HL-60 (cell line): ENCODE measurements around the gene SLPI.

Experiments used
- DNase-seq, 2 experiments: peaks; one replicate each; pipeline ENCODE4 v3.0.0-alpha.2; 2010 to 2020; ENCODE audit warnings: low read depth in 1 of 2, low spot score in 1 of 2
- H3K27ac ChIP-seq: fragments of 250-450 bp; sonication (Bioruptor Pico); replicated peaks from 2 replicates; pipeline ENCODE4 v1.5.1; 2020; ENCODE audit warnings: mild to moderate bottlenecking, moderate library complexity
- H3K27me3 ChIP-seq: fragments of 250-450 bp; sonication (Bioruptor Pico); 2 replicates; pipeline ENCODE4 v1.5.1; 2021; ENCODE audit warnings: mild to moderate bottlenecking, moderate library complexity; ENCODE audit not compliant: insufficient read depth, poor library complexity, severe bottlenecking
- H3K4me3 ChIP-seq: replicated peaks from 2 replicates; pipeline ENCODE4 v1.5.1; 2011; ENCODE audit warnings: mild to moderate bottlenecking, control low read depth, low read length; ENCODE audit not compliant: insufficient read depth
- GABPA ChIP-seq: IDR thresholded peaks from 2 replicates; pipeline ENCODE4 v1.6.1; 2012; ENCODE audit warnings: low read depth
- POLR2AphosphoS5 ChIP-seq: IDR thresholded peaks from 2 replicates; pipeline ENCODE4 v1.6.1; 2012; ENCODE audit warnings: low read depth
- REST ChIP-seq: IDR thresholded peaks from 2 replicates; pipeline ENCODE4 v1.6.1; 2012; ENCODE audit warnings: low read depth; ENCODE audit not compliant: insufficient replicate concordance
- SPI1 ChIP-seq: IDR thresholded peaks from 2 replicates; pipeline ENCODE4 v1.6.1; 2012; ENCODE audit warnings: low read depth, mild to moderate bottlenecking, borderline replicate concordance
- TF ChIP-seq, protein P1 (sequence below): IDR thresholded peaks from one replicate; pipeline ENCODE4 v1.5.1; 2011; ENCODE audit warnings: low read length, control low read depth, inconsistent platforms; ENCODE audit not compliant: insufficient read depth

The SLPI gene

GRCh38 chr20:45288860-45289259 is 34.5 kb upstream of the SLPI start:
- Histone ChIP-seq H3K27me3 (peaks cover 6% of the 10 kb centered on the region), H3K4me3 (no peak overlapping the region), H3K27ac (no peak overlapping the region)
- no peak for DNase-seq
- TF ChIP-seq SPI1 (no peak), POLR2AphosphoS5 (no peak), GABPA (no peak), REST (no peak)
- TF ChIP-seq, protein P1, sequence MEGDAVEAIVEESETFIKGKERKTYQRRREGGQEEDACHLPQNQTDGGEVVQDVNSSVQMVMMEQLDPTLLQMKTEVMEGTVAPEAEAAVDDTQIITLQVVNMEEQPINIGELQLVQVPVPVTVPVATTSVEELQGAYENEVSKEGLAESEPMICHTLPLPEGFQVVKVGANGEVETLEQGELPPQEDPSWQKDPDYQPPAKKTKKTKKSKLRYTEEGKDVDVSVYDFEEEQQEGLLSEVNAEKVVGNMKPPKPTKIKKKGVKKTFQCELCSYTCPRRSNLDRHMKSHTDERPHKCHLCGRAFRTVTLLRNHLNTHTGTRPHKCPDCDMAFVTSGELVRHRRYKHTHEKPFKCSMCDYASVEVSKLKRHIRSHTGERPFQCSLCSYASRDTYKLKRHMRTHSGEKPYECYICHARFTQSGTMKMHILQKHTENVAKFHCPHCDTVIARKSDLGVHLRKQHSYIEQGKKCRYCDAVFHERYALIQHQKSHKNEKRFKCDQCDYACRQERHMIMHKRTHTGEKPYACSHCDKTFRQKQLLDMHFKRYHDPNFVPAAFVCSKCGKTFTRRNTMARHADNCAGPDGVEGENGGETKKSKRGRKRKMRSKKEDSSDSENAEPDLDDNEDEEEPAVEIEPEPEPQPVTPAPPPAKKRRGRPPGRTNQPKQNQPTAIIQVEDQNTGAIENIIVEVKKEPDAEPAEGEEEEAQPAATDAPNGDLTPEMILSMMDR, result no peak

DNA sequence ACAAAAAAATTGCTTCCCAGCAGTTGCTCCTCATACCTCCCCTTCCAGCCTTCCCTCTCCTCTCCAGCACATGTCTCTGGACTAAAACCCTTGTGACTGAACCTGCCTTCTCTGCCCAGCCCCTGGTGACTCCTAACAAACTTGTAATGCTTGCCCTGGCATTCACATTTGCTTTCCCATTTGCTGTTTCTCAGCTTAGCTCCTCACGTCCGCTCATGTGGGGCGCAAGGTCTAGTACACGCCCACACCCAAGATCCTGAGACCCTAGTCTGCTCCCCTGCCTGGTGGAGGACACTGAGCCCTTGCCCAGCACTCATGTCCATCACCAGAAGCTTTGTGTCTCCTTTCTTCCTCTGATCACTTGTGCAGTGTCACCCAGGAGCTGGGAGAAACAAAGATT is 34.0 kb upstream of the SLPI start:
- no peak for DNase-seq
- TF ChIP-seq REST, result no peak
- no peak for TF ChIP-seq SPI1
- no peak for TF ChIP-seq GABPA
- TF ChIP-seq POLR2AphosphoS5, result no peak
- TF ChIP-seq, protein P1, result no peak
- Histone ChIP-seq H3K4me3 (no peak overlapping the region), H3K27ac (no peak overlapping the region), H3K27me3 (peaks cover 6% of the 10 kb centered on the region)

- TF ChIP-seq GABPA (no peak), REST (no peak), SPI1 (no peak), POLR2AphosphoS5 (no peak)
- TF ChIP-seq, protein P1, result no peak
- no peaks in the 10 kb centered on the region for H3K27me3 ChIP-seq
- H3K4me3 ChIP-seq, result no peak overlapping the region
- no peak overlapping the region for H3K27ac ChIP-seq
- DNase-seq, result no peak
These were observed 29.2 kb upstream of the SLPI start for GRCh38 chr20:45283551-45284057.
